Measurements from ENCODE around the gene TMTC1.

TMTC1 gene

DNA sequence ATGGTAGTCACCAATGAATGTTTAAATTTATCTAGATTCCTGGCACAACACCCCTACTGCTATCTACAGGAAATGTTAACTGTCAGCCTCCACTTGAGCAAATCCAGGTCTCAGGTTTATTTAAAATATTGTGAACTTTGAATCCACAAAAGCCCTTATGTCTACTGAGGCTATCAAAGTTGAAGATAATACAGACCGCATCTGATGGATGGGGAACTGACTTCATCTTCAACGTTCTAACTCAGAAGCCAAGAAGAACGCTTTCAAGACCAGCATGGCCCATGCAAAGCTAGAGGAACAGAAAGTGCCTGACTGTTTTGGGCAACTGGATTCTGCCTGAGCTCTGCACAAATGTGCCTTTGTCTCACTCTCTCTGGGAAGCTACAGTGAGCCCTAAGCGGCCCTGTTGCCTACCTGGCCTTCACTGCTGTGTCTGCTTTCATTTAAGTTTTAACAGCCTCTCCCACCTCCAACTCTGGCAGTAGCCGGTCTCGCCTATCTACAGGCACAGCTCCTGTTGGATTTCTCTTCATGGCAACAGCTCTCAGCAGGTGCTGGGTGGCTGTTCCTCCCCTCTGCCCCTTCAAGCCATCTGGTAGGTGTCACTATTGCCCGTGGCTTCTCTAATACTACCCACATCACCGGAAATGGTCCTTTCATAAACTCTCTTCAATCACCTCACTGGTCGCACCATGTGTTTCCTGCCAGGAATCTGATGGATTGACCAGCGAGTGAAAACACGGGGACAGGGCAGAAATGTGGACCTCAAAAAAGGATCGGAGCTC, 174.1 kb downstream of the TMTC1 start:
- DNase-seq: no peak

DNA sequence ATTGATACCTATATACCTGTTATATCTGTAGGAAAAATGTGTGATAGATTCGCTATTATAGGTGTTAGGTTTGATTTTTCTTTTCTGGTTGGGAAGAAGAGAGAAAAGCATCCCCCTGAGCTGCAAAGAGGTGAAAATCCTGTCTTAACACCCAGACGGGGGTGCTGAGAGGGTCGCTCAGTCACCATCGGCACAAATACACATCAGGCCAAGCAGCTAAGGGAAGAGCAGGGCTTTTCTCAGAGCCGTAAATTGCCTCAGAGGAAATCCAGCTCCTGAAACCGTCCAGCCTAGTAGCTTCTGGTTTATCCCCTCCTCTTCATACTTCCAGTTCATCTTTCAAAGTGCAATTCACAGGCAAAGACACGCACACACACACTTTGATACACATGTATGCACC, 175.2 kb downstream of the TMTC1 start:
- DNase-seq: no peak

DNA sequence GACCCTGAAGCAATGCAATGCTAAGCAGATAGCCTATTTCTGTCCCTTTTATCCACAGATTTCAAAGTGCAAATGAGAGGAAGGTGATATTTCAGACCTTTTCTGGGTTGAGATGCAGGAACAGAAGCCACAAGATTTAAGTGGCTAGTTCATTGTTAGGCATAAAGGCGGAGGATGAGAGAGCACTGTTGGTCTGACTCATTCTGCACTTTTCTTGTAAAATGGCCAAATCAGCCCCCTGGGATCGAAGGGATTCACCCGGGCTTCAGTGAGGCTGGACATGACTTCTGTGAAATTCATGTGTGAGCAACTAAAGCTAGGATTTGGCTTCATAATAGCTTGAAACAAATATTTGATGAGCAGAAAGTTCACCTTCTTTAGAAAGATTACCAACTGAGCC, 184.4 kb downstream of the TMTC1 start:
- no peak for DNase-seq

DNA sequence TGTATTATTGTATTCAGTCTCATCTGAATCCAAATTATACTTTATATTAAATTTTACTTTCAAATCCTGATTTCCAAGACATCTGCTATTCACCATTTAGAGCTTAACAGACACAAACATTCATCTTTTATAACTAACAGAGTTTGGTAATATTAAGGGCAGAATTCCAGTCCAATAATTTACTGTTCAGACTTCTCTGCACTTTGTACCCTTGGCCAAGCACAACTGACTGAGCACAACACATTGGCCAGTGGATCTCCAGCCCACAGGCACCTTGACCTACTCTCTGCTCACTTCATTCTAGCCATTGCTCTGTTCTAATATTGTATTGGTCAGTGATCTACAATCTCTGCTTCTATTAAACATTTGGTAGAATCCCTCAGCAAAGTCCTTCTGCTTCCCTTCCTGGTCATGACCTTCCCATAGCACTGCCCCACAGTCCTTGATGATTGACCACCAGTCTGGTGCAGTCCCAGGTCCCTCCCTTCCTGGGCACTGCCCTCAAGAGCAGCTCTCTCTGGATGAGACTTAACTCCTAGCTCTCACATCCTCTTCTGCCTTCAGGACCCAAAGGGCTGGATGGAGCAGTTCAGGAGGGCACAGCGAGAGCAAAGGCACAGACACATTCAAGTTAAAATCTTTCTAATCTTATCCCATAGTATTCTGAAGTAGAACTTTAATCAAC, 188.5 kb downstream of the TMTC1 start:
- no peak for DNase-seq

DNA sequence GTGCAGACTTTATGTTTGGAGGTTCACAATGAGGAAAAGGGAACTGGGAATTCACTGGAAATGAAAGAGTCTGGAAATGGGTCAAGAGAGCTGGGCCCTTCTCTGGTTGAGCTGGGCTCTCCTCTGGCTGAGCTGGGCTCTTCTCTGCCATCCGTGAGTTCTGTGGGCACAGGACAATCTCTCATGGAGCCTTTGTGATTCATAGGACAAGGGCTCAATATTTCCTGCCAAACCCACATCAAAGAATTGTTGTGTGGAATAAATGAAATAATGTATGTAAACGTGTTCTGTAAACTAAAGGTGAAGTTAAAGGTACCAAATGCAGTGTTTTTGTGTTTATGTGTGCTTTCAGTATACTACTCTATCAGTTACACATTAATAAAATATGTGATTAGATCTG, 190.7 kb downstream of the TMTC1 start:
- DNase-seq: no peak

DNA sequence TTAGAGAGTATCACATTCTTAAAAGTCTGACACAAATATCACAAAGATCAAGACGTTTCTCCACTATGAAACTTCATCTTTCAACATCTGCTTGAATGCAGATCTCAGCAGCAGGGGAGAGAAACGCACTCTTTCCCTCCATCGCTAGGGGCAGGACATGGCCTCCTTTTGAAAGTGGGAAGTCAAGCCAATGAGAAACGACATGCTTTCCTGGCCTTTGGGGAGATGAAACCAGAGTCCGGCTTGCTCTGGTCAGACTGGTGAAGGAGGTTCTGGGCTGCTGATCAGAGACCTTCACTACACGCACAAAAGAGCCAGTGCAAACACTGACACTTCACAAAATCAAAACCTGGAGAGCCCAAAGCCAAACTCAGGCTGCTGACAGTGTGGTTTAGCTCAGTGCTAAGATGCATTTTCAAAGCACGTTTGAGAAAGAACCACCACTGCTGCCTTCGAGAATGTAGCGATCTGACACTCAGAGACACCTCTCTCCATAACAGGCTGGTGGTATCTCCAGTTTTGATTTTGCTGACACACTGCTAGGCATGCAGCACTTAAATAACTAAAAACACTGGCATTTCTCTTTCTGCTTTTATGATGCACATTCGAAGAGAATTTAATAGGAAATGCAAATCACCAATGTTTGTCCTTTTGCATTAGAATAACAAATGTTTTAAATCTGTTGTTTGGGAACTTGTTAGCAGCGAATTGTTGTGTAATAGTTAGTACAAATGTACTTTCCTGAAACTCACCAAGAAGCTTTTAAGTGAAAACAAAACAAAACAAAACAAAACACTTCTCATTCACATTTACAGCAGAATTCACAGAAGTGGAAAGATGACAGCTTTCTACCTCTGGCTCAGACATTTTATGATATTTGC, 192.4 kb downstream of the TMTC1 start:
- no peak for DNase-seq

DNA sequence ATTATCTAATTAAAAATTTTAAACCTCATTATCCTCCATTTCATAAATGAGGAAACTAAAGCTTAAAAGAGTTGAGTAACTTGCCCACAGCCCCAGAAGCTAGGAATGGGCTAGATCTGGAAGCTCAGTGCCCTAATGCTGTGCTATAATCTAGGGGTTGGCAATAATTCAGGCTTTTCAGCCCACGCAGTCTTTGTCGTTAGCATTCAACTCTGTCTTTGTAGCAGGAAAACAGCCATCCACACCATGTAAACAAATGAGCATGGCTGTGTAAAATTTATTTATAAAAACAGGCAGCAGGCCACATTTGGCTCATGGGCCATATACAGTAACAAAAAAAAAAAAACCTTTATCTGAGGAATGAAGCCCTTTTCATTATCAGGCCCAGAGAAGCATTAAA, 193.9 kb downstream of the TMTC1 start:
- no peak for DNase-seq

DNA sequence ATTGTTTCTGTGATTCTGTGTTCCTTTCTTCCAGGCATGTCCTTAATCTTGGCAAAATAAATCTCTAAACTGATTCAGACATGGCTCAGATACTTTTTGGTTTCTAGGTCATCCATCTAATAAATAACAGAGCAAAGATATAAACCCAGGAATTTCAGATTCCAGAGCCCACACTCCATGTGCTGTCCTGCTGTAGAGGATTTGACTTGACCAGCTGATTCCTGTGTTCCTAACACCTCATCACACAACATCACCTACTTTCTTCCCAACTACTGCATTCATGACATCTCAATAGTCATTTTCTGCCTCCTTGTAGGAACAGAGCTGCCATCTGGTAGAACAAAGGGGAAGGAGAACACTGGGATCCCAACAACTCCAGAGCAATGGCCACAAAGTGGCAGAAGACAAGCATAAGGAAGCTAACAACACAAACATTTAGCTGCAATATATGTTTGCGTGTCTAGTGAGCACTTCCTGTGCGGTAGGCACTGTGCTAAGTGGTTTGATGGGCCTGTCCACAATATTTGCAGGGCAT, 194.4 kb downstream of the TMTC1 start:
- no peak for DNase-seq

DNA sequence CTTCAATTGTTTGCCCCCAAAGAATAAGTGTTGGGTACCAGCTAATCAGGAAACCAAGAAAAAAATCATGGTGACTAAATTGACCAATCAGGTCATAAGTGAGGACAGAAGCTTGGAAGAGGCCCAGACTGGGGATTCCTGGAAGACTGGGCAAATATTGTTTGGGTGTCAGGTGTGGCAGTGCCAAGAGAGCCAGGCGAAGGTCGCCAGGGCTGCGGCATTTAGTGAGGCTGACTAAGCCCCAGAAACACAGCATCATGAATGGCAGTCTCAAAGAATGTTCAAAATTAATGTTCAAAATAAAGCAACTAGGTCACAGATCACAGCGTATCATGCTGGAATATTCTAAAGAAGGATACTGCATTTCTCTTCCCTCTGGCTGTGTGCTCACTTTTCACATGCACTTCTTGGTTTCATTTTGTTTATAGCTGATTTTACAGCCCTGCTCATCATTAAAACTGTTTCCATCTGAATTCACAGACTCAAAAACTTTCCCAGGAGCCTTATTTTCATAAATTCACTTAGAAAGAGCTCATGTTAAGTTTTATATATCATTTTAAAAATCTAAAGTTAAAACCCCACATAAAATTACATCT, 201.0 kb downstream of the TMTC1 start:
- no peak for DNase-seq

DNA sequence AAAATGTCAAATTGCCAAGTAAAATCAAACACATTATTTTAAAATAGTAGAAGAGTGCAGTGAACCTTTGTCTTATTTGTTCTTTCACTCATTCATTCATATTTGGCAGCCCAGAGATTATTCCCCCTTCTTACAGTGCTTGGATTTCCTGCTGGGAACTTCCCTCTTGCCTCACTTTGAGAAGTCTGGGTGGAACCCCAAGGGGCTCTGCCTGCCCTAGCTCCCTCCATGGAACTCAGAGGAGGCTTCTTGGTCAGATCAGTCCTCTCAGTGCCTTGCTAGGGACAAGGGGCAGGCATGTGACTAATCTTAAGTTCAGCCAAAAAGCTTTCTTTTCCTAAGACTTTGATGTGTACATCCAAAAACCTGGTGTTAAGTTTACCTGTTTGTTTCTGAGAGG, 201.6 kb downstream of the TMTC1 start:
- no peak for DNase-seq

DNA sequence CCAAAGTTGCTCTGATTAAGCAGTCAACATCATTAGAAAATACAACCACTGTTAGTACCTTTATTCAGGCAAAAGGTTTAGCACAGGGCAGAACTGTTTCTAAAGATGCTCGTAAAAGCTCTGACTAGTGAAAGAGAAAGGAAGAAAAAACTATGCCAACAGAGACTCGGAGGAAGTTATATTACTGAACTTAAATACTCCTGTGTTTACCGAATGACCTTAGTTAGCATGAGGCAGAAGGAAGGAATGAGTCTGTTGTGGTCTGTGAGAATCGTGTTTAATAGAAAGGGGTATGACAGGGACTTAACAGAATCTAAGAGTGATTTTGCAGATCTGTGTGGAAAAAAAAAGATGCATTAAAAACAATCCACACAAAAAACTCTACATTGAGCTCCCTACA, 202.1 kb downstream of the TMTC1 start:
- no peak for DNase-seq

DNA sequence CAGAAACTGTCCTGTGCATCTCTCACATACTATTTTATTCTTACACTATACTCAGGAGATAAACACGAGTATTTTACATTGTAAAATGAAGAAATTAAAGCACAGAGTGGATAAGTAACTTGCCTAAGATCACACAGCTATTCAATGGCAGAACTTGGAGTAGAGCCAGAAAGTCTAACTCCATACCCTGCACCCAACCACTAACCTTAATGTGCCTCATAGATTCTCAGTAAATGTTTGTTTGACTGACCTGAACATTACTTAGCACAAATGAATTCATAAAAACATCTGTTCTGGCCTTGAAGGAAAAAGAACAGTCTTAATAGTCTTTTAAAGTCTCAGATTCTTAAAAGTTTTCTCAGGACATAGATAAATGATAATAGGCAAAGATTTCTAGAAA, 202.8 kb downstream of the TMTC1 start:
- DNase-seq: no peak

DNA sequence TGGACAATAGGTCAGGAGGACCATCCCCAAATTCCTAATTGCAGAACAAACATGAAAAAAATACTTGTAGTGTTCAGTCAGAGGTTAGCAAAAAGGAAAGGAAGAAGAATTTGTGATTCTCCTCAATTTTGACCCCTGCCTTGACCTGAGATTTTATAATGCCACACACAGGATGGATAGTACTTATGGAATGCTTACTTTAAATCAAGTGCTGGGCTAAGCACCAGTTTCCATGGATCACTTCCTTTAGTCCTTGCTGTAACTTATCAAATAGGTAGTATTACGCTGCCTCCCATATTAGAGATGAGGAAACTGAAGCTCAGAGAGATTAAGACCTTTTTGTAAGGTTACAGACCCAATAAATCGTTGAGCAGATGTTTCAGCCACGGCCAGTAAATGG, 205.0 kb downstream of the TMTC1 start:
- DNase-seq: no peak

DNA sequence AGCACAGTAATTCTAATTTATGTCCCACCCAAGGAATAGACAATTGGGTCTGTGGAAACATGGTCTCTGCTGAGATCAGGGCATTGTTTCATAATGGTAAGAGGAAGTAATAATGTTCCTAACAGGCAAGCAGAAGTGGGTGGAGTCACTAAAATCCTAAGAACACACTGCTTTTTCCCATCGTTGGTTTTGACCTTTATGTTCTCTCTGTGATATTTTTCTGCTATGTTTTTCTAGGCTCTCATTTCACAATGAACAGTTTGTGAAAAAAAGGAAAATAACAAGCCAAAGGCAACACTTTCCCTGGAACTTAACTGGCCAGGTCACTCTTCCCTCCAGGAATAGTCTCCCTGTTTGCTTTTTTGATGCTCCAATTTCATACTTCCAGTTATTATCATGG, 205.7 kb downstream of the TMTC1 start:
- DNase-seq: no peak

DNA sequence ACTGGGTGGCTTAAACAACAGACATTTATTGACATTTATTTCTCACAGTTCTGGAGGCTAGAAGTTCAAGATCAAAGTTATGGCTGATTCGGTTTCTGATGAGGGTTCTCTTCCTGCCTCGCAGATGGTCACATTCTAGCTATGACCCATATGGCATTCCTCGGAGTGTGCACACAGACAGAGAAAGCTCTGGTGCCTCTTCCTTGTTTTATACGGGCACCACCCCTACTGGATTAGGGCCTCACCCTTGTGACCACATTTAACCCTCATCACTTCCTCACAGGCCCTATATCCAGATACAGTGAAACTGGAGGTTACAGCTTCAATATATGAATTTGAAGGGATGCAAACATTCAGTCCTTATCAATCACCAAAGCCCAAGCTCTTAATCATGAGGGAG, 209.2 kb downstream of the TMTC1 start:
- DNase-seq: no peak

DNA sequence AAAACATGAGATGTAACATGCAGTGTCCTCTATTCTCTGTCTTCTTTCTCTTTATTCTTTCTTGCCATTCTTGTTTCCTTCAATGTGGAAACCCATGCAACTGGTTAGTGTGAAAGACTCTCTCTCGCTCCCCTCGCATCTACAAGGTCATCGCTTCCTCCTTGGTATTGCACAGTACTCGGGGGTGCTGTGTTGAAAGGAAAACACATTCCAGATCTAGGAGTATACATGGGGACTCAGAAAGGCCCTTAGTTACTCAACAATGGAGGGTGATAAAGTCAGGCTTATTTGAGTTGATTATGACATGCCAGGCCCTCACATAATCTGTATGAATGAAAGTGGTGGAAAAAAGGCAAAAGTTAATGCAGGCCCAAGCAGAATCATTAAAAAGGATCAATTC, 210.8 kb downstream of the TMTC1 start:
- DNase-seq: no peak

DNA sequence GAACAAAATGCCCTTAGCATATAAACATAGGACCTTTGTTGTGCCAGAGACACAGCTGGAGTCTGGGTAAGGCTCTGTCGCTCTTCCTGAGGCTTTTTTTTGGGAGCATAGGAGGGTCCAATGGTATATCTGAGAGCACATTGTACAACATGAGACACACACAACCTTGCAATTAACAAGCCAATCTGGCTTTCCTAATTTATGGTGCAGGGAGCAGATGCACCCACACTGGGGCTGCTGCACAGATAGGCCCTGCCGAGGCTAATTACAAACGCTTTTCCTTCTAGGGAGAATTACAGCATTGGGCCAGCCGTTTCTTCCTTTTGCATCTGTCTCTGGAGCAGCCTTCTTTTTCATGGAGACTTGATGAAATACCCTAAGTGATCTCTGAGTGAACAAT, 211.3 kb downstream of the TMTC1 start:
- DNase-seq: no peak

DNA sequence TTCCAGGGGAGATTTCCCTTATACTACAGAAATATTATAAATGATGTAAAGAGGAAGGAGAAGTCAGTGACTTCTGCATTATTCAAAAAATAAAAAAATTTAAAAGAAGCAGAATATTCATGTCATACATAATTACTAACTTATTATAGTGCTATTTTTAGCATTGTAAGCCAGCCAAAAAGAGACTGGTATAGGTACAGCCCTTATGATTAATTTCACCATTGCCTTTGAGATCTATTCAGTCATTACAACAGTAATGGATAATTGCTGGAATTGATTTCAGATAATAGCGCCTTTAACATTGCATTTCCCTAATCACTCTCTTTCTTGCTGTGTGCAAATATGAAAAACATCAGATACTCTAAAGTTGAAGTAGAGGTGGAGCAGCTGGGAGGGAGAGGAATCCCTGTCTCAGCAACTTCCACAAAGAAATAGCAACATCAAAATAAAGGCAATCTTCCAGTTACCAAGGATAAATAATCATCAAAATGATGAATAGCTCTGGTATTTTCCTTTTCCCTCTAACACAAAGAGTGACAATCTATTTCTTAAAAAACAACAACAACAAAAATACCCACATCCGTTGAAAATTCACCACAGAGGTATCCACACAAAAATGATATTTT, 214.5 kb downstream of the TMTC1 start:
- no peak for DNase-seq

DNA sequence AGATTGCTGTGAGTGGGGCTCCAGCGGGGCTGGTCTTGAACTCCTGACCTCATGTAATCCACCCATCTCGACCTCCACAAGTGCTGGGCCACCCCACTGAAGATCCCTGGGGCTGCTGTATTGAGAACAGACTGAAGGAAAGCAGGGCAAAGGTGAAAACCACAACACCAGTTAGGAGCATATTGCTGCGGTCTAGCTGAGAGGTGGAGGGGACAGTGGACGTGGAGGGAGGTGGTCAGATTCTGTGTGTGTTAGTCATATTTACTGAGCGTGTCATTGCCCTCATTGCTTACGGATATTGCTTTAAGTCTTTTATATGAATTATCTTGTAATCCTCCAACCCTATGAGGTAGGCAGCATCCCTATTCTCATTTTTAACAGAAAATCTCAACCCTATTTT, 217.3 kb downstream of the TMTC1 start:
- no peak for DNase-seq

DNA sequence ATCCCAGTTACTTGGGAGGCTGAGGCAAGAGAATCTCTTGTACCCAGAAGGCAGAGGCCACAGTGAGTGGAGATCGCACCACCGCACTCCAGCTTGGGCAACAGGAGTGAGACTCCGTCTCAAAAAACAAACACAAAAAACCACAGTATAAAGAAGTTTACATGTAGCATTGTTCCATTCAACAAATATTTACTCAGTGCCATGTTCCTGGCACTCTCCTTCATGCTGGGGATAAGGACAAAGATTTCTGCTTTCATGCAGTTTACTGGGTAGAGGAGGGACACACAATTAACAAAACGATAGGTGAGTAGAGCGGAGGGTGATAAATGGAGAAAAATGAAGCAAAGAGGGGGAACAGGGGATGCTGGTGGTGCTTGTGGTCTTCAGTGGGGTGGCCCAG, 218.0 kb downstream of the TMTC1 start:
- no peak for DNase-seq

DNA sequence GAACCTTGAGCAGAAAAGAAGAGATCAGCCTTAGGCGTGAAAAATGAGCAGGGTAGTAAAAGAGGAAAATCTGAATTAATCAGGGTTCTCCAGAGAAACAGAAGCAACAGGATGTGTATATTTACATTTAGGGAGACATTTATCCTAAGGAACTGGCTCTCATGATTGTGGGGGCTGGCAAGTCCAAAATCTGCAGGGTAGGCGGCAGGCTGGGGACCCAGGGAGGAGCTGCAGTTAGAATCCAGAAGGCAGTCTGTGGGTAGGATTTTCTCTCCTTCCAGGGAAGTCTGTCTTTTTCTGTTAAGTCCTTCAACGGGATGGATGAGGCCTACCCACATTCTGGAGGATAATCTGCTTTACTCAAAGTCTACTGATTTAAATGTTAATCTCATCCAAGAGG, 218.8 kb downstream of the TMTC1 start:
- no peak for DNase-seq

DNA sequence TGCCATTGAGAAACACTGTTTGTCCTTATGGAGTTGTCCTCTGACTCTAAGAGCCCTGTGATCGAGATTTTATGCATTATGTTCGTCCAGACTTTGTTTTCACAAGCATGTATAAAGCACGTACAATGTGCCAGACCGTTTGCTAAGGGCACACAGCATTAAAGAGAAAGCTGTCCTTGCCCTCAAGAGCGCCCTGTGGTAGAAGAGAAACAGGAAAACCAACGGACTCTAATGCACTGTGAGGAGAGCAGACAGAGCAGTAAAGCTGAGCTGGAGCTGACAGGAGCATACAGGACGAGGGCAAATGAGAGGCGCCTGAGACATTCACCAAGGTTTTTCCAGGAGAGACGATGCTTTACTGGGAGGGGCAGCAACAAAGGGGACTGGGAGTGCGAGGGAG, 220.1 kb downstream of the TMTC1 start:
- no peak for DNase-seq

DNA sequence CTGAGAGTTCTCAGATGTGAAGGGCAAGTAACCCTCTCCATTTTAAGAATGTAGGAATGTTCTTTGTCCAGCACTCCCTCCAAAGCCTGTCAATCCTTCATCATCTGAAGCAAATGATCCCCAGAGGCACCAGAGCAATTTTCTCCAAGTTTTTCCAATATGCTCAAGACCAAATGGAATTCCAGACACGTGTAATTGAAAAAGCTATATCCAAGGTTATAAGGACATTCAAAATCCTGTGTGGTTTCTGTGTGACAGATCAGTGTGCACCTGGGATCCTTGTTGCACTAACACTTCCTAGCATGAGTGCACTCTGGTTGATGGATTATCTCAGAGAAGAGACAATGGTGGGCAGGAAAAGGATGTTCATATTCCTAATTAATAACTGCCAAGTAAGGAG, 220.7 kb downstream of the TMTC1 start:
- no peak for DNase-seq

All from hematopoietic multipotent progenitor cell treated with erythropoietin and hydrocortisone succinate and interleukin-3 and kit ligand, for 6 days (in vitro differentiated cells).